ENCODE results near the gene CD274. TPM values are rescaled to one million over a fixed set of nuclear protein-coding genes. Genes with fewer than 3 reads are reported as not detected.

CD274 gene
- total RNA-seq, 2 experiments from 2014 or later: 5.3 to 6.3 TPM

- intact Hi-C loops (cut with DNase I, micrococcal nuclease): no loop called here
- H3K27me3 ChIP-seq (ENCODE audit: control insufficient read depth in 1 of 2, insufficient read depth in 2 of 2, low read length in 2 of 2): no peaks in the 10 kb centered on the region
- no peak for ATAC-seq (ENCODE audit: poor library complexity)
- peaks cover 69% of the 10 kb centered on the region for H3K36me3 Mint-ChIP-seq (ENCODE audit: low read depth)
- no peak overlapping the region for H3K4me3 Mint-ChIP-seq
- no peak for TF ChIP-seq CTCF (IDR thresholded peaks at IDR 0.05)
- H3K27ac Mint-ChIP-seq: no peak overlapping the region
- H3K4me1 ChIP-seq (ENCODE audit: insufficient read depth, low read length): no peaks in the 10 kb centered on the region
- no peaks in the 10 kb centered on the region for H3K27me3 Mint-ChIP-seq
- no peaks in the 10 kb centered on the region for H3K36me3 ChIP-seq (ENCODE audit: insufficient read depth, low read length)
- CTCF ChIA-PET: no interaction called here
- H3K9me3 ChIP-seq (ENCODE audit: control insufficient read depth in 1 of 2, insufficient read depth in 1 of 2, low read length in 2 of 2): peaks cover 3 to 5% of the 10 kb centered on the region in 2 experiments
- H3K9me3 Mint-ChIP-seq: peaks cover 3% of the 10 kb centered on the region
- no peak overlapping the region for H3K4me3 ChIP-seq (ENCODE audit: low read length)
- no peaks in the 10 kb centered on the region for H3K4me1 Mint-ChIP-seq (ENCODE audit: low read depth)
- DNase-seq: no peak
- H3K27ac ChIP-seq (ENCODE audit: low read depth in 1 of 2, low read length in 2 of 2): no peak overlapping the region
- POLR2A ChIA-PET: interaction anchor here (0.6 kb wide), 1 partner anchor 330 kb away, joined by 3 read pairs; no protein-coding TSS in a partner anchor
Observed at GRCh38 chr9:5416953-5417352, 33.4 kb upstream of the CD274 start.

GRCh38 chr9:5418481-5418880 is 31.9 kb upstream of the CD274 start:
- POLR2A ChIA-PET: interaction anchor here (0.6 kb wide), 1 partner anchor 415 kb away, joined by 3 read pairs; the partner anchor contains the start of gene ERMP1
- H3K4me3 ChIP-seq (ENCODE audit: low read length): no peak overlapping the region
- H3K36me3 ChIP-seq (ENCODE audit: insufficient read depth, low read length): no peaks in the 10 kb centered on the region
- H3K4me1 ChIP-seq (ENCODE audit: insufficient read depth, low read length): no peaks in the 10 kb centered on the region
- CTCF ChIA-PET: no interaction called here
- H3K27me3 ChIP-seq (ENCODE audit: control insufficient read depth in 1 of 2, insufficient read depth in 2 of 2, low read length in 2 of 2): no peaks in the 10 kb centered on the region
- intact Hi-C loops (cut with DNase I, micrococcal nuclease): no loop called here
- no peak overlapping the region for H3K27ac ChIP-seq (ENCODE audit: low read depth in 1 of 2, low read length in 2 of 2)
- no peak for DNase-seq
- H3K27me3 Mint-ChIP-seq: no peaks in the 10 kb centered on the region
- peaks cover 53% of the 10 kb centered on the region for H3K36me3 Mint-ChIP-seq (ENCODE audit: low read depth)
- TF ChIP-seq CTCF (IDR thresholded peaks at IDR 0.05): no peak
- H3K4me3 Mint-ChIP-seq: no peak overlapping the region
- no peak overlapping the region for H3K27ac Mint-ChIP-seq
- peaks cover 3 to 5% of the 10 kb centered on the region in 2 experiments for H3K9me3 ChIP-seq (ENCODE audit: control insufficient read depth in 1 of 2, insufficient read depth in 1 of 2, low read length in 2 of 2)
- H3K4me1 Mint-ChIP-seq (ENCODE audit: low read depth): no peaks in the 10 kb centered on the region
- peaks cover 3% of the 10 kb centered on the region for H3K9me3 Mint-ChIP-seq
- ATAC-seq (ENCODE audit: poor library complexity): no peak

- no peak for TF ChIP-seq CTCF (IDR thresholded peaks at IDR 0.05)
- no peaks in the 10 kb centered on the region for H3K27me3 Mint-ChIP-seq
- H3K9me3 Mint-ChIP-seq: no peaks in the 10 kb centered on the region
- intact Hi-C loops (cut with DNase I, micrococcal nuclease): loop anchor here in 1 of 2 experiments (10.0 kb wide), 1 partner anchor 345 kb away; no protein-coding TSS in a partner anchor
- Histone ChIP-seq H3K27me3 (ENCODE audit: control insufficient read depth in 1 of 2, insufficient read depth in 2 of 2, low read length in 2 of 2) (no peaks in the 10 kb centered on the region), H3K36me3 (ENCODE audit: insufficient read depth, low read length) (no peaks in the 10 kb centered on the region), H3K4me3 (ENCODE audit: low read length) (no peak overlapping the region), H3K4me1 (ENCODE audit: insufficient read depth, low read length) (no peaks in the 10 kb centered on the region), H3K27ac (ENCODE audit: low read depth in 1 of 2, low read length in 2 of 2) (no peak overlapping the region), H3K9me3 (ENCODE audit: control insufficient read depth in 1 of 2, insufficient read depth in 1 of 2, low read length in 2 of 2) (peaks cover 0 to 5% of the 10 kb centered on the region in 2 experiments)
- ChIA-PET CTCF (no interaction called here), POLR2A (no interaction called here)
- no peak overlapping the region for H3K4me3 Mint-ChIP-seq
- peaks cover 2% of the 10 kb centered on the region for H3K4me1 Mint-ChIP-seq (ENCODE audit: low read depth)
- no peak overlapping the region for H3K27ac Mint-ChIP-seq
- ATAC-seq (ENCODE audit: poor library complexity): no peak
- H3K36me3 Mint-ChIP-seq (ENCODE audit: low read depth): peaks cover 38% of the 10 kb centered on the region
- no peak for DNase-seq
Observed at GRCh38 chr9:5419987-5420386, 30.4 kb upstream of the CD274 start.
